ENCODE measurements around the gene CD101.
A peak's percentile ranks its signal among the peaks of the same experiment; 100 is the strongest.

The CD101 gene

DNA sequence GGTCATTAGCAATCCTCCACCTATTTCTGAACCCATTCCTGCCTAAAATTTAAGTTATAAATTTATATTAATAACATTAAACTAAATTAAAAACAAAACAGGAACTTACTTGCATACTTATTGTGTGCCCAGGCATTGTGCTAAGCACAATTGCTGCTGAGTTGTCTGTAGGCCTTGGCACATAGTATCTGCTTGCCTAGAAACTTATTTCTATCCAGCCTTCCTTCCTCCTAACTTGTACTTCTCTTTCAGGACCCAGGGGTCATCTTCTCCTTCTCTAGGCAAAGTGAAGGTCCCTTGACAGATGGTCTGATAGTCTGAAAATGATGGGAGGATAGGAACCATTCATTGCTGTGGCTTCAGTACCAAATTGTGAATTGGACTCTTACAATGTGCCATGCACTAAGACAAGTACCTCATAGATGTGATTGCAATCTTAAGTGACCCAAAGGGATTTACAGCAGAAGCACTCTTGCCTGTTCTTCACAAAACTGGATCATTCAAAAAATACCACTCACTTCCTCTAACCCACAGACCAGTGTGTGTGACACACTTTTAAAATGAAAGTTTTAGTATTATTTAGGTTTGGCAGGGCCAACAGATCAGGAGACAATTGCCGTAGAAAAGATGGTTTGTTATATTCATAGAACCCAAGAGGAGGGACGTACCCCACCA lies 10.3 kb upstream of the CD101 start:
- no peaks in the 10 kb centered on the region for H3K9me3 Mint-ChIP-seq
- H3K36me3 Mint-ChIP-seq (ENCODE audit: insufficient read depth): no peaks in the 10 kb centered on the region
- DNase-seq: no peak
- peaks cover 0 to 11% of the 10 kb centered on the region in 2 donors for H3K27me3 Mint-ChIP-seq
- peak; percentile 9 for ATAC-seq (replicated peaks)
- H3K27ac Mint-ChIP-seq: peak overlapping the region in 1 of 2 donors; percentile 9
- peak overlapping the region in 1 of 2 donors; percentile 33 for H3K4me3 Mint-ChIP-seq
- H3K4me1 Mint-ChIP-seq (ENCODE audit: low read depth in 2 of 2): peaks cover 15 to 19% of the 10 kb centered on the region in 2 donors

DNA sequence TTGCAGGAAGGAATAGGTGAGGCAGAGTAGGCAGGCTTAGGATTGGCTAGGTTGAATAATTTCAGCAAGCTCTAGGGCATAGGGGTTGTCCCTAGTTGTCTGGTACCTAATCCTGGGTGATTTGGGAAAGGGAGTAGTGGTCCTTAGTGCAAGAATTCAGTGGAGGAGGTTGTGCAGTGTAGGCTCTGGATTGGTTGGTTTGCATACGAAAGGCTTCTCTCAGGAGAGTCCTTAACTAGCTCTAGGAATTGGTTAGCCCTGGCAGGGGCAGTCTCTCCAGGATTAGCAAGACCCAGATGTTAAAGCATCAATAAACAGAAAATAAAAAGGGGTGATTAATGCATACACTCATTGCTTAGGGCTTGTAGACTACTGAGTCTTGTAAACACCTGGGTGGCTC lies 9.6 kb upstream of the CD101 start:
- H3K27me3 Mint-ChIP-seq: peaks cover 0 to 7% of the 10 kb centered on the region in 2 donors
- peak overlapping the region in 1 of 2 donors; percentile 33 for H3K4me3 Mint-ChIP-seq
- H3K36me3 Mint-ChIP-seq (ENCODE audit: insufficient read depth): no peaks in the 10 kb centered on the region
- H3K27ac Mint-ChIP-seq: peak overlapping the region in 1 of 2 donors; percentile 9
- ATAC-seq (replicated peaks): no peak
- H3K4me1 Mint-ChIP-seq (ENCODE audit: low read depth in 2 of 2): peaks cover 10 to 13% of the 10 kb centered on the region in 2 donors
- DNase-seq: no peak
- H3K9me3 Mint-ChIP-seq: no peaks in the 10 kb centered on the region

DNA sequence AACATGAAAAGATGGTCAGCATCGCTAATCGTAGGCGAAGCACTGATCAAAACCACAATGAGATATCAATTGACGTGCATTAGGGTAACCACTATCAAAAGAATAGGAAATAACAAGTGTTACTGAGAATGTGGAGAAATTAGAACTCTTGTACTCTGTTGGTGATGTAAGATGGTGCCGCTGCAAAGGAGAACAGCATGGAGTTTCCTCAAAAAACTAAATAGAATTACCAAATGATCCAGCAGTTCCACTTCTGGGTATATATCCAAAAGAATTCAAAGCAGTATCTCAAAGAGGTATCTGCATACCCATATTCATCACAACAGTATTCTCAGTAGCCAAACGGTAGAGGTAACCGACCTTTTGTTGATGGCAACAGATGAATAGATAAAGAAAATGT lies 8.3 kb upstream of the CD101 start:
- Mint-ChIP-seq H3K27me3 (no peaks in the 10 kb centered on the region), H3K4me3 (no peak overlapping the region), H3K27ac (no peak overlapping the region), H3K9me3 (no peaks in the 10 kb centered on the region), H3K36me3 (ENCODE audit: insufficient read depth) (no peaks in the 10 kb centered on the region), H3K4me1 (ENCODE audit: low read depth in 2 of 2) (peaks cover 5 to 6% of the 10 kb centered on the region in 2 donors)
- DNase-seq: no peak
- ATAC-seq (replicated peaks): no peak

DNA sequence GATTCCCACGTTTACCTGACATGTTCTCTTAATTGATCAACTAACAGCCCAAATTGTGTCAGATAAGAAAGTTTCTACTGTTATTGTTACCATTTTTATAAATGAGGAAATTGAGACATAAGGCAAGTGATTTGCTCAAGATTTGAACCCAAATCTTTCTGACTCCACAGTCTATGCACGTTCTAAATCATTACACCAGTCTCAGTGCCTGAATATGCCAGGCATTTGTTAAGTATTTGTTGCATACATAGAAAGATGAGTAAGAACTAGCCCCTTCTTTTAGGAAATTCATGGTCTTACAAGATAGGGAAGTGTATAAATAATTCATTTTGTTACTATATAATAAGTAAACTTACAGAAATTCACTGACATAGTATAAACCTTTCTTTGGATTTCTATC lies 7.1 kb upstream of the CD101 start:
- DNase-seq (no peak), ATAC-seq (replicated peaks) (no peak)
- Mint-ChIP-seq H3K4me3 (no peak overlapping the region), H3K27ac (no peak overlapping the region), H3K36me3 (ENCODE audit: insufficient read depth) (no peaks in the 10 kb centered on the region), H3K4me1 (ENCODE audit: low read depth in 2 of 2) (peaks cover 5 to 6% of the 10 kb centered on the region in 2 donors), H3K9me3 (no peaks in the 10 kb centered on the region), H3K27me3 (no peaks in the 10 kb centered on the region)

DNA sequence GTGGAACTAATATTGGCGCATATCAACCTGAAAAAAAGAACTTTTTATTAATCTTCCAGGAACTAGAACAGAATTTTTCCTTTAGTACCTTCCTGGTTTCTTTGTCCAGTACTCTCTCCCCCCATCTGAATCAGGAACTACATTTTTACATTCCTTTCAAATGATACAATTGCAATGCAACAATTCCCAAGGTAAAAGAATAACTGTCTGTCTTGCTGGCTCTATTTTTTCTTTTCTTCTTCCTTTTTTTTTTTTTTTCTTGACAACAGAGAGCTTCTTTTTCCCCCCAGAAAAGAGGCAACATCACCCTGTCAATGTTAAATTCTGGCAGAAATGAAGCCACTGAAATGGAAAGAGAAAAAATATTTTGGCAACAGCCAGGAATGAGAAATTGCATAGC lies 4.5 kb upstream of the CD101 start:
- H3K36me3 Mint-ChIP-seq (ENCODE audit: insufficient read depth): no peaks in the 10 kb centered on the region
- no peak for DNase-seq
- no peak for ATAC-seq (replicated peaks)
- H3K27ac Mint-ChIP-seq: no peak overlapping the region
- H3K4me1 Mint-ChIP-seq (ENCODE audit: low read depth in 2 of 2): peaks cover 4 to 8% of the 10 kb centered on the region in 2 donors
- H3K9me3 Mint-ChIP-seq: no peaks in the 10 kb centered on the region
- no peak overlapping the region for H3K4me3 Mint-ChIP-seq
- no peaks in the 10 kb centered on the region for H3K27me3 Mint-ChIP-seq

DNA sequence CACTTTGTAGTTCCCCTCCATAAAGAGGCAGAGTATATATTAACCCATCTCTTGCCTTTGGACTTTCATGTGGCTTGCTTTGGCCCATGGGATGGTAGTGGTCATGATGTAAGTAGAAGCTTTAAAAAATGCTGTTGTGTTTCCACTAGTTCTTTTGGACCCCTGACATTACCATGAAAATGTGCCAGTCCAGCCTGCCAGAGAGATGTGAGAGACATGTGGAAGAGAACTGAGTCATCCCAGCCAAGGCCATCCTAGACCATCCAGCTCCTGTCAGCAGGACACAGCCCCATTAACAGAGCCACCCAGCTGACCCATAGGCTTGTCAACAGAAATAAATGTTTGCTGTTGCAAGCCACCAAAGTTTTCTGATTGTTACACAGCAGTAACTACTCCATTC lies 3.9 kb upstream of the CD101 start:
- H3K9me3 Mint-ChIP-seq: no peaks in the 10 kb centered on the region

DNA sequence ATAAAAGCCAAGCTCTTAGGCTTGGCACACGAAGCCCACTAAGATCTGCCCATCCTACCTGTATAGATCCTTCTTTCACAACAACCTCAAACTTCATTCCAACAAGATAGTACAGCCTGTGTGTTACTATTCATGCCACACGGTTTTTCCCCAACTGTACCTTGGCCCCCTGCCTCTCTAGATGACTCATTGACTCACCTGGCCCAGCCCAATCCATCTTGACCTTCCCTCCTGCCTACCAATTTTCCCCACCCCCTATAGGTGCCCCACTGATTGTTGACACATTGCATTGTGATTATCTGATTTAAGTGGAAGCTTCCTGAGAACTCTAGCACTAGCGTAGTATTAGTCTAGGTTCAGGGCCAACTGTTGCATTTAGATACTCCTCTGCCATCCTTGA lies 2.0 kb upstream of the CD101 start:
- Mint-ChIP-seq H3K4me3 (no peak overlapping the region), H3K27ac (no peak overlapping the region), H3K4me1 (ENCODE audit: low read depth in 2 of 2) (peaks cover 4 to 21% of the 10 kb centered on the region in 2 donors), H3K36me3 (ENCODE audit: insufficient read depth) (no peaks in the 10 kb centered on the region), H3K27me3 (no peaks in the 10 kb centered on the region), H3K9me3 (no peaks in the 10 kb centered on the region)
- DNase-seq (no peak), ATAC-seq (replicated peaks) (no peak)

More for the DNA sequence above, 3.9 kb upstream of the CD101 start:
- ATAC-seq (replicated peaks): no peak
- H3K4me1 Mint-ChIP-seq (ENCODE audit: low read depth in 2 of 2): peaks cover 4 to 12% of the 10 kb centered on the region in 2 donors
- no peaks in the 10 kb centered on the region for H3K36me3 Mint-ChIP-seq (ENCODE audit: insufficient read depth)
- no peak overlapping the region for H3K27ac Mint-ChIP-seq
- H3K27me3 Mint-ChIP-seq: no peaks in the 10 kb centered on the region
- DNase-seq: no peak
- H3K4me3 Mint-ChIP-seq: no peak overlapping the region

DNA sequence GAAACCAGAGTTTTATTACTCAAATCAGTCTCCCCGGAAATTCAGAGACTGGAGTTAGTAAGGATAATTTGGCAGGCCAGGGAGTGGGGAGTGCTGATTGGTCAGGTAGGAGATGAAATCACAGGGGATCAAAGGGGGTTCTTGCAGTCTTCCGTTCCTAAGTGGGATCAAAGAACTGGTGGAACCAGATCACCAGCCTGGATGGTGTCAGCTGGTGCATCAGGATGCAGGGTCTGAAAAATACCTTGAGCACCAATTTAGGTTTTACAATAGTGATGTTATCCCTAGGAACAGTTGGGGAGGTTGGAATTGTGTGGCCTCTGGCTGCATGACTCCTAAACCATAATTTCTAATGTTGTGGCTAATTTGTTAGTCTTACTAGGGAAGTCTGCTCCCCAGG lies 1.4 kb upstream of the CD101 start:
- Mint-ChIP-seq H3K9me3 (no peaks in the 10 kb centered on the region), H3K36me3 (ENCODE audit: insufficient read depth) (no peaks in the 10 kb centered on the region), H3K4me3 (peak overlapping the region in 1 of 2 donors; percentile 34), H3K27ac (peak overlapping the region in 1 of 2 donors; percentile 68), H3K4me1 (ENCODE audit: low read depth in 2 of 2) (peaks cover 5 to 23% of the 10 kb centered on the region in 2 donors), H3K27me3 (no peaks in the 10 kb centered on the region)
- no peak for DNase-seq
- ATAC-seq (replicated peaks): no peak

DNA sequence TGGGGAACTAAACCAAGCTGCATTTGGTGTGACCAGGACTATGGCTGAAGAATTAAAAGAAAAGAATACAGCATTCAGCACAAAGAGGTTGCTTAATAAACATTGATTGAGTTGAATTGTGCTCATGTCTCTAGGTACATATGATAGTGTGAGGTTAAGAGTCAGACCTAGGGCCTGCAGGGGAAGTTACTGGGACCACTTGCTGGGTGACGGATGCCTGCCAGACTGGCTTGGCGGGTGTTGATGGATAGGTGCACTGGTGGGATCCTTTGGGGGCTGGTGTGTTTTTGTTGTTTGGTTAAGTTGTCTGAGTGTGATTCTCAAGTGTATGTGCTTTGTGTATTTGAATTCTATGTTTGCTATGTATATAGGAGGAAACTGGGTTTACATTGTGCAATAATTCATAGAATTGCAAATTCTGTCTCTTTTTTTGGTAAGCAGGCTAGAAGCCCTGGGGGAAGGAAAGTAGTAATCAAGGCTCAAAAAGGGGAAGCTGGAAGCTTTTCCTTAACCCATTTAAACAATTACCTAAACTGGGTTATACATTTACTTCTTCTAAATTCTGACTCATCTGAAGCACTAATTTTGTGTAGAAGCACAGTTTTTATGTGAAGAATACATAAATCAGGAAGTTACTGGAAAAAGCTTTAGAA lies 1.8 kb downstream of the CD101 start:
- Mint-ChIP-seq H3K27ac (peak overlapping the region in 1 of 2 donors; percentile 81), H3K4me3 (peak overlapping the region in 1 of 2 donors; percentile 65), H3K27me3 (no peaks in the 10 kb centered on the region), H3K4me1 (ENCODE audit: low read depth in 2 of 2) (peaks cover 7 to 33% of the 10 kb centered on the region in 2 donors), H3K9me3 (no peaks in the 10 kb centered on the region), H3K36me3 (ENCODE audit: insufficient read depth) (no peaks in the 10 kb centered on the region)
- DNase-seq (peak in 1 of 3 experiments; percentile 22), ATAC-seq (replicated peaks) (no peak)

DNA sequence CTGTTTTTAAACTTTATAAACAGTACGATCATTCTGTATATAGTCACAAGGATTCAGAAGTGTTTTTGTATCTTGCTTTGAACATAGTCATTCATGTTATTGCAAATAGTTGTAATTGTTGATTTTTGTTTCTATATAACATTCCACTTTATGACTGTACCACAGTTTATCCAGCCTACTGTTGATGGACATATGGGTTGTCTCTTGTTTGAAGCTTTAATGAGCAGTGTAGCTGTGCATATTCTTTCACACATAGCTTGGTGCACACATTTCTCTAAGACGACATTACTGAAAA lies 6.1 kb downstream of the CD101 start:
- no peaks in the 10 kb centered on the region for H3K27me3 Mint-ChIP-seq
- H3K27ac Mint-ChIP-seq: peak overlapping the region in 1 of 2 donors; percentile 90
- DNase-seq: no peak
- no peaks in the 10 kb centered on the region for H3K36me3 Mint-ChIP-seq (ENCODE audit: insufficient read depth)
- H3K4me3 Mint-ChIP-seq: peak overlapping the region in 1 of 2 donors; percentile 28
- H3K9me3 Mint-ChIP-seq: no peaks in the 10 kb centered on the region
- ATAC-seq (replicated peaks): no peak
- peaks cover 3 to 35% of the 10 kb centered on the region in 2 donors for H3K4me1 Mint-ChIP-seq (ENCODE audit: low read depth in 2 of 2)

DNA sequence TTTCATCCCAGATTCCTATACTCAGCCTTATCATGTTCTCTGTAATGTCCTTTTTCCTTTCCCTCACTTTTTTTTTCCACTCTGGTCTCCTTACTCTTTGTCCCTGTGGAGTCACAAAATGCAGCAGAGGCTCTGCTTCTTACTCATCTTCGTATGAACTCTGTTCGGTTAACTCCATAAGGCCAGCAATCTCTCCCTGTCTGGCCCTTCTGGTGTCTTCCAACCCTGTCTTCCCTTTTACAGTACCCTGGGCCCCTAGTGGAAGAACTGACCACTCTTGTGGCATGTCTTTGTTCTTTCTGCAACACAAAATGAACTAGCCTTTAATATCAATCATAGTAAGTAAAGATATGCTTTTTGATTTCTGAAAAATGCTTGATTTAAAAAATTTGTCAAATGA lies 7.1 kb downstream of the CD101 start:
- H3K27ac Mint-ChIP-seq: peak overlapping the region in 1 of 2 donors; percentile 82
- peaks cover 3 to 26% of the 10 kb centered on the region in 2 donors for H3K4me1 Mint-ChIP-seq (ENCODE audit: low read depth in 2 of 2)
- H3K9me3 Mint-ChIP-seq: no peaks in the 10 kb centered on the region
- ATAC-seq (replicated peaks) (no peak), DNase-seq (no peak)
- no peaks in the 10 kb centered on the region for H3K27me3 Mint-ChIP-seq
- no peaks in the 10 kb centered on the region for H3K36me3 Mint-ChIP-seq (ENCODE audit: insufficient read depth)
- H3K4me3 Mint-ChIP-seq: peak overlapping the region in 1 of 2 donors; percentile 32

DNA sequence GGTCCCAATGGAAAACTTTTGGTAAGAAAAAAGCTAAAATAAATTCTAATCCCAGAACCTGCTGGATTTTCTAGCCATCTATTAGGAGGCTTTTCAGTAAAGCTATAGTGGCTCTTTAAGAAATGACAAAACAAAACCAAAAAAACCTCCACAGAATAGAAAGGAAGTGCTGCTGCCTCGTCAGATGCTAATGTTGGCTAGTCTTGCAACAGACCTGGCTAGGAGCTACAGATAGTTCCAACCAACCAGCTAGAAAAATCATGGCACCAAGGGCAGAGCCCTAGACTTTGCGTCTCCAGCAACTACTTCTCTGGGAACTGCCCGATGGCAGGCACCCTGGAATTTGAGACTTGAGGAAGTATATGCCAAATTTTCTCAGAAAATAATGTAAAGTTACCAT lies 7.6 kb downstream of the CD101 start:
- H3K27ac Mint-ChIP-seq: peak overlapping the region in 1 of 2 donors; percentile 82
- H3K4me1 Mint-ChIP-seq (ENCODE audit: low read depth in 2 of 2): peaks cover 3 to 26% of the 10 kb centered on the region in 2 donors
- H3K4me3 Mint-ChIP-seq: peak overlapping the region in 1 of 2 donors; percentile 32
- no peaks in the 10 kb centered on the region for H3K36me3 Mint-ChIP-seq (ENCODE audit: insufficient read depth)
- H3K27me3 Mint-ChIP-seq: no peaks in the 10 kb centered on the region
- no peaks in the 10 kb centered on the region for H3K9me3 Mint-ChIP-seq
- DNase-seq (no peak), ATAC-seq (replicated peaks) (peak; percentile 56)

DNA sequence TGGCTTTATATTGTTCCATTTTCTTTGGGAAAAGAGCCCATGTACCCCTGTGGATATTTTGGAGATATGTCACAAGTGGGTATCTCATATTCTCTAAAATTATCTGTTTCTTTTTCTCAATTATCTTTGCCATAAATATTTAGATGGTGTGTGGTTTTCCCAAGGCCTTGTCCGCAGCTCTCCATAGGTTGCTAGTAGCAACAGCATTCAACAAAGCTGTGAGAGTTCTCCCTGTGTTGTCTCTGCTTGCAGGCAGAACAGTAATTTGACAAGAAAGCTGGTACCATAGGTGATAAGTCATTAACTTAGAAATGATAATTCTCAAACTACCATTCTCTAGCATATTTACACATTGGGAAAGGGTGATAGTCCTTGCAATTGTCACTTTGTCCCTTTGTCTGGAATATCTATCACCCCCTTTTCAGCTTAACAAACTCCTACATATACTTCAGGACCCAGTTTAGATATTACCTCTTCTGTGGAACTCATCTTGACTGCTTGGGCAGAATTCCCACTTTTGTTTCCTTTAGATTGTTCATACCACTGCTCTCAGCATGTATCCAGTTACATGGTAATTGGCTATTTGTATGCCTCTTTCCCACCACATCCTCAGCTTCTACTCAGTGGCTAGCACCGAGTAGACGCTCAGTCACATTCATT lies 8.9 kb downstream of the CD101 start:
- Mint-ChIP-seq H3K4me1 (ENCODE audit: low read depth in 2 of 2) (peaks cover 0 to 21% of the 10 kb centered on the region in 2 donors), H3K36me3 (ENCODE audit: insufficient read depth) (no peaks in the 10 kb centered on the region), H3K9me3 (no peaks in the 10 kb centered on the region), H3K27me3 (no peaks in the 10 kb centered on the region), H3K4me3 (no peak overlapping the region), H3K27ac (peak overlapping the region in 1 of 2 donors; percentile 82)
- ATAC-seq (replicated peaks) (no peak), DNase-seq (no peak)

DNA sequence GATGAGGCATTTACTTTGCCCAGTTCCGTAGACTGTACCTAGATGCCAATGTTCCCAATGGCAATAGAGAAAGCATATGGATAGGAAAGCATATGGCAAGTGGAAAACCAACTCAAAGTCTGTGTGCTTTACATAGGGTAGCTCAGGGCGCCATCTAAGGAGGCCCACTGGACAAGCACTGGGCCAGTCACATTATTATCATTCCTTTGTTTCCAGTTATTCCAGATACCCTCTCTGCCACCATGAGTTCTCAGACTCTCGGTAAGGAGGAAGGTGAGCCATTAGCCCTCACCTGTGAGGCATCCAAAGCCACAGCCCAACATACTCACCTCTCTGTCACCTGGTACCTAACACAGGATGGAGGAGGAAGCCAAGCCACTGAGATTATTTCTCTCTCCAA lies 9.8 kb downstream of the CD101 start:
- H3K27ac Mint-ChIP-seq: peak overlapping the region in 1 of 2 donors; percentile 67
- H3K9me3 Mint-ChIP-seq: no peaks in the 10 kb centered on the region
- H3K4me1 Mint-ChIP-seq (ENCODE audit: low read depth in 2 of 2): peaks cover 0 to 17% of the 10 kb centered on the region in 2 donors
- DNase-seq (no peak), ATAC-seq (replicated peaks) (no peak)
- H3K27me3 Mint-ChIP-seq: no peaks in the 10 kb centered on the region
- H3K36me3 Mint-ChIP-seq (ENCODE audit: insufficient read depth): no peaks in the 10 kb centered on the region
- H3K4me3 Mint-ChIP-seq: no peak overlapping the region

Data from effector memory CD8-positive, alpha-beta T cell (primary cell).